ENCODE results near the gene APPBP2. TPM values are rescaled to one million over a fixed set of nuclear protein-coding genes. Genes with fewer than 3 reads are reported as not detected.
A peak's percentile ranks its signal among the peaks of the same experiment; 100 is the strongest.

Gene APPBP2
- total RNA-seq, 6 experiments from 2014 or later = 51.5 to 65.9 (median 58.8) TPM

DNA sequence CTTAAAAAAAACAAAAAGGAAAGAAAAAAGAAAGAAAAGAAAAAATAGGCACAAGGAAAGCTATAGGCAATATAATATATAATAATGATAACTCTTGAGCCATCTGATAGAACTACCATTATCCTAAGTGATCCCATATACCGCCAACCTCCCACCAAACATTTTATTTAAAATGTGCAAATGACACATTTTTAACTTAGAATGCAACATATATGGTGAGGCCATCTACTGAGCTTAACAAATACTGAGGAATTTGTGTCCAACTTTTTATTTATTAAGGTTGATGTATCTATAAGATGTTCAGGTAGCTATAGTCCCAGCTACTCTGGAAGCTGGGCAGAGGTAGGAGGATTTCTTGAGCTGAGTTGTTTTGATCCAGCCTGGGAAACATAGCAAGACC, 14.4 kb upstream of the APPBP2 start:
- no peaks in the 10 kb centered on the region for H3K9me3 Mint-ChIP-seq
- no peak for DNase-seq
- peaks cover 1% of the 10 kb centered on the region; the same call in 1 of the 2 replicates for H3K27me3 Mint-ChIP-seq (ENCODE audit: insufficient read depth)
- no peak overlapping the region for H3K27ac Mint-ChIP-seq
- no peak overlapping the region for H3K4me3 Mint-ChIP-seq
- TF ChIP-seq, protein P1, sequence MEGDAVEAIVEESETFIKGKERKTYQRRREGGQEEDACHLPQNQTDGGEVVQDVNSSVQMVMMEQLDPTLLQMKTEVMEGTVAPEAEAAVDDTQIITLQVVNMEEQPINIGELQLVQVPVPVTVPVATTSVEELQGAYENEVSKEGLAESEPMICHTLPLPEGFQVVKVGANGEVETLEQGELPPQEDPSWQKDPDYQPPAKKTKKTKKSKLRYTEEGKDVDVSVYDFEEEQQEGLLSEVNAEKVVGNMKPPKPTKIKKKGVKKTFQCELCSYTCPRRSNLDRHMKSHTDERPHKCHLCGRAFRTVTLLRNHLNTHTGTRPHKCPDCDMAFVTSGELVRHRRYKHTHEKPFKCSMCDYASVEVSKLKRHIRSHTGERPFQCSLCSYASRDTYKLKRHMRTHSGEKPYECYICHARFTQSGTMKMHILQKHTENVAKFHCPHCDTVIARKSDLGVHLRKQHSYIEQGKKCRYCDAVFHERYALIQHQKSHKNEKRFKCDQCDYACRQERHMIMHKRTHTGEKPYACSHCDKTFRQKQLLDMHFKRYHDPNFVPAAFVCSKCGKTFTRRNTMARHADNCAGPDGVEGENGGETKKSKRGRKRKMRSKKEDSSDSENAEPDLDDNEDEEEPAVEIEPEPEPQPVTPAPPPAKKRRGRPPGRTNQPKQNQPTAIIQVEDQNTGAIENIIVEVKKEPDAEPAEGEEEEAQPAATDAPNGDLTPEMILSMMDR (IDR thresholded peaks at IDR 0.05) = no peak
- no peaks in the 10 kb centered on the region for H3K36me3 Mint-ChIP-seq (ENCODE audit: low read depth)
- H3K4me1 Mint-ChIP-seq (ENCODE audit: low read depth) = peaks cover 22% of the 10 kb centered on the region

DNA sequence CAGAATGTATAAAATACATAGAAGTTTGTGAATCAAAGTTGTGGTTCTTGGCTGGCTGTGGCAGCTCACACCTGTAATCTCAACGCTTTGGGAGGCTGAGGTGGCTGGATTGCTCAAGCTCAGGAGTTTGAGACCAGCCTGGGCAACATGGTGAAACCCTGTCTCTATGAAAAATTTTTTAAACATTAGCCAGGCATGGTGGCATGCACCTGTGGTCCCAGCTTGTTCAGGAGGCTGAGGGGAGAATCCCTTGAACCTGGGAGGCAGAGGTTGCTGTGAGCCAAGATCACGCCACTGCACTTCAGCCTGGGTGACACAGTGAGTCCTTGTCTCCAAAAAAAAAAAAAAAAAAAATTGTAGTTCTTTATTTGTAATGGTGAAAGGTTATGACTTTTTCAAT, 13.8 kb upstream of the APPBP2 start:
- Mint-ChIP-seq H3K27me3 (ENCODE audit: insufficient read depth) (peaks cover 1% of the 10 kb centered on the region; the same call in 1 of the 2 replicates), H3K4me3 (no peak overlapping the region), H3K9me3 (no peaks in the 10 kb centered on the region), H3K4me1 (ENCODE audit: low read depth) (peaks cover 29% of the 10 kb centered on the region), H3K36me3 (ENCODE audit: low read depth) (no peaks in the 10 kb centered on the region), H3K27ac (no peak overlapping the region)
- TF ChIP-seq, protein P1 (IDR thresholded peaks at IDR 0.05) = no peak
- DNase-seq = no peak

DNA sequence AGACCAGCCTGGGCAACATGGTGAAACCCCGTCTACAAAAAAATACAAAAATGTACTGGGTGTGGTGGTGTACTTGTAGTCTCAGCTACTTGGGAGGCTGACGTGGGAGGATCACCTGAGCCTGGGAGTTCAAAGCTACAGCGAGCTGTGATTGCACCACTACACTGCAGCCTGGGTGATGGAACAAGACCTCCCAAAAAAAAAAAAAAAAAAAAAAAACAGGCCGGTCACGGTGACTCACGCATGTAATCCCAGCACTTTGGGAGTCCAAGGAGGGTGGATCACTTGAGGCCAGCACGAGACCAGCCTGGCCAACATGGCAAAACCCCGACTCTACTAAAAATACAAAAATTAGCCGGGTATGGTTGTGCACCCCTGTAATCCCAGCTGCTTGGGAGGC, 12.7 kb upstream of the APPBP2 start:
- H3K4me3 Mint-ChIP-seq = no peak overlapping the region
- TF ChIP-seq, protein P1 (IDR thresholded peaks at IDR 0.05) = no peak
- H3K4me1 Mint-ChIP-seq (ENCODE audit: low read depth) = peaks cover 38% of the 10 kb centered on the region
- H3K36me3 Mint-ChIP-seq (ENCODE audit: low read depth) = no peaks in the 10 kb centered on the region
- no peak for DNase-seq
- H3K27me3 Mint-ChIP-seq (ENCODE audit: insufficient read depth) = peaks cover 1% of the 10 kb centered on the region; the same call in 1 of the 2 replicates
- no peaks in the 10 kb centered on the region for H3K9me3 Mint-ChIP-seq
- H3K27ac Mint-ChIP-seq = no peak overlapping the region

DNA sequence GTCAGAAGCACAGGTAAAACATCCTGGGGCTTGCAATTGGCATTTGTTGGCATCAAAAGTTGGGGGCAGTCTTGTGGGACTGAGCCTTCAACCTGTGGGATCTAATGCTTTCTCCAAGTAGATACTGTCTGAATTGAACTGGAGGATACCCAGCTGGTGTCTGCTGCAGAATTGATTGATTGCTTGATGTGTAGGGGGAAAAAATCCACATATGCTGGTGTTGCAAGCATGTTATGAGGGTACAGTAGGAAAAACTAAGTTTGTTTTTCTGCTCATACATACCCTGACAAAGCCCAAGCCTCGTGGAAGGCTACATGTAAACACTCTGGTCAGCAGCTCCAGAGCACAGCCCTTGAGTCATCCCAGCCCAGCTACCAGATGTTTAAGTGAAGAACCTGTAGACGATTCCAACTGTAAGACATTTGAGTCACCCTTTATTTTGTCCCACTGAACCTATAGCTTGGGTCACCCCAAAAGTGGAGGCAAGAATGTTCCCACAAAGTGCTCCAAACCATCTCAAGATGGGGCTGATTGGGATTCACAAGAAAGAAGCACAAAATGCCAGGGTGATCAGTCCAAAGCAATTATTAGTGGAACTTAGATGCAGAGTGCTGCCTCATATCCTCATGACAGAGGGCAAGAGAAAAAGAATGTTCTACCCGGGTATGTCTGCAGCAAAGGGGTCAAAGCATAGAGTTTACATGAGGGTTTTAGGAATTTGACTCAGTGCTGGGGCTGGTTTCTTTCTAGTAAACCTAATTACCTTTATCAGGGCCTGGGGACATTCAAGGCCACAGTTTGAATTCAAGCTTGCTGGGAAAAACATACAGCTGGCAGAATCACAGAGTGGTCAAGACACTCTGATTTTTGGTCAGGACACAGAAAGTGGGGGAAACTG, 9.6 kb upstream of the APPBP2 start:
- TF ChIP-seq, protein P1 (IDR thresholded peaks at IDR 0.05) = no peak
- peak overlapping the region; percentile 52 for H3K27ac Mint-ChIP-seq
- H3K4me1 Mint-ChIP-seq (ENCODE audit: low read depth) = peaks cover 24% of the 10 kb centered on the region
- no peaks in the 10 kb centered on the region for H3K9me3 Mint-ChIP-seq
- no peaks in the 10 kb centered on the region for H3K27me3 Mint-ChIP-seq (ENCODE audit: insufficient read depth)
- peak; percentile 61 for DNase-seq
- H3K36me3 Mint-ChIP-seq (ENCODE audit: low read depth) = no peaks in the 10 kb centered on the region
- H3K4me3 Mint-ChIP-seq = no peak overlapping the region

DNA sequence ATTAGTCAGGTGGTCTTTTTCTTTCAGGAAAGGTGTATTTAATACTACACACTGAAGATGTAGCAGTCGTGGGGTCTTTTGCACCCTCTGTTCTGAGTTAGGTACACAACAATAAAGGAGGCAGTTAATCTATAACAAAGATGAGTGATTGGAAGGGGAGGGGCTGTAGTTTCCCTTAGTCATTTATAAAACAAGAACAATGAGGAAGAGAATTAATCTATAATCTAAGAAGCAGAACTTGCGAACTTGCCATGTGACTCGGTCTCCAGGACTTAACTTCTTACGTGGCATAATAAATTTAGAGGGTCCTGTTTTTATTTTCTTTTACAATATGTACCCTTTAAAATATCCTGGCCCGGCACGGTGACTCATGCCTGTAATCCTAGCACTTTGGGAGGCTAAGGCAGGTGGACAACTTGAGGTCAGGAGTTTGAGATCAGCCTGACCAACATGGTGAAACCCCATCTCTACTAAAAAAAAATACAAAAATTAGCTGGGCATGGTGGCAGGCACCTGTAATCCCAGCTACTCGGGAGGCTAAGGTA, 8.6 kb upstream of the APPBP2 start:
- no peak for DNase-seq
- Mint-ChIP-seq H3K4me3 (no peak overlapping the region), H3K4me1 (ENCODE audit: low read depth) (peaks cover 27% of the 10 kb centered on the region), H3K9me3 (no peaks in the 10 kb centered on the region), H3K27ac (no peak overlapping the region), H3K27me3 (ENCODE audit: insufficient read depth) (no peaks in the 10 kb centered on the region), H3K36me3 (ENCODE audit: low read depth) (no peaks in the 10 kb centered on the region)
- TF ChIP-seq, protein P1 (IDR thresholded peaks at IDR 0.05) = no peak

Data from HFFc6 (cell line).